ENCODE data around the gene SPOCK1.

SPOCK1 gene

DNA sequence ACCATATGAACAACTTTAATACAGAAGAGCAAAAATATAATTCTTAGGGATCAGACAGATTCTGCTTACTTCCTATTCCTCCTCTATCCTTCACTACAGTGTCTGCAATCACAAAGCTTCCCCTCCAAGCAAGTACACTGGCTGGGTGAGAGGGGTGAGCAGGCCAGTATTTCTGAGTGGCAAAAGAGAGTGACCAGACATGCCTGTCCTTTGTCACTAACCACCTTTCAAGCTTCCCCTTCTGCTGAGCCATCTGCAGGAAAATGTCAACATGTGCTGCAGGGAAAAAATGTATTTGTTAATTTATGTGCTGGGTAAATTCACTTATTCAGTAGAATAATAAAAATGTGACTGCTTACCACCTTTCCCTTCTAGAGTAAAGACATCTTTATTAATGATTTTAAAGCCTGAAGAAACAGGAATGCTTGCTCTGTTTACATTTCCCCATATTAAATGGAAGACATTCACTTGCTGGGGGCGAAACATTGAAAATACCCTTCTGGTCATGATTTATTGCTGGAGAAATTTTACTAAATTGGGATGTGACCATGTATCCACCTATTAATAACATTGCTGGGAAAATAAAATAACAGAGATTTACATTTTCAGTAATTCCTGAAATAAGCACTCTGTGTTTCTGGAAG is 84.9 kb downstream of the SPOCK1 start:
- TF ChIP-seq, protein P1, sequence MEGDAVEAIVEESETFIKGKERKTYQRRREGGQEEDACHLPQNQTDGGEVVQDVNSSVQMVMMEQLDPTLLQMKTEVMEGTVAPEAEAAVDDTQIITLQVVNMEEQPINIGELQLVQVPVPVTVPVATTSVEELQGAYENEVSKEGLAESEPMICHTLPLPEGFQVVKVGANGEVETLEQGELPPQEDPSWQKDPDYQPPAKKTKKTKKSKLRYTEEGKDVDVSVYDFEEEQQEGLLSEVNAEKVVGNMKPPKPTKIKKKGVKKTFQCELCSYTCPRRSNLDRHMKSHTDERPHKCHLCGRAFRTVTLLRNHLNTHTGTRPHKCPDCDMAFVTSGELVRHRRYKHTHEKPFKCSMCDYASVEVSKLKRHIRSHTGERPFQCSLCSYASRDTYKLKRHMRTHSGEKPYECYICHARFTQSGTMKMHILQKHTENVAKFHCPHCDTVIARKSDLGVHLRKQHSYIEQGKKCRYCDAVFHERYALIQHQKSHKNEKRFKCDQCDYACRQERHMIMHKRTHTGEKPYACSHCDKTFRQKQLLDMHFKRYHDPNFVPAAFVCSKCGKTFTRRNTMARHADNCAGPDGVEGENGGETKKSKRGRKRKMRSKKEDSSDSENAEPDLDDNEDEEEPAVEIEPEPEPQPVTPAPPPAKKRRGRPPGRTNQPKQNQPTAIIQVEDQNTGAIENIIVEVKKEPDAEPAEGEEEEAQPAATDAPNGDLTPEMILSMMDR (IDR thresholded peaks at IDR 0.05; ENCODE audit: unreplicated experiment in 3 of 3): no peak
- Mint-ChIP-seq H3K27ac (no peak overlapping the region), H3K4me1 (peaks cover 12% of the 10 kb centered on the region), H3K4me3 (no peak overlapping the region), H3K27me3 (ENCODE audit: low read depth) (peaks cover 3% of the 10 kb centered on the region), H3K36me3 (ENCODE audit: low read depth) (no peaks in the 10 kb centered on the region), H3K9me3 (peaks cover 9% of the 10 kb centered on the region)

DNA sequence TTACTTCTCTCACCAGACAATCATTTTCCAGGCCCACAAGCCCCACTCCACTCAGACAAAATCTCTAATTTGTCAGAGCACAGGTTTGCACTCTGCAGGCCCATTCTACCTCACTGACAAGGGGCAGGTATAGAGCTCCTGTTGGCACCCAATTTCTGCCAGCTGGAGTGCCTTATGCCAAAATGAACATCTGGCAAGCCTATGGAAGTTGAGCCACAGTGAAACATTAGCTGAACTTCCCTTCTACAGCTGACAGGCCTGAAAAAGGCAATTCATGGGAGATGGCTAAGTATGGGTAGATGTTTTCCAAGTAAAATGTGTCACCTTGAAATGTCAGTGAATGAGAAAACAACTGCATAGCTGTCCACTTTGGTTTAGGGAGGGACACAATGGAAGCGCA is 87.0 kb downstream of the SPOCK1 start:
- peaks cover 12% of the 10 kb centered on the region for H3K4me1 Mint-ChIP-seq
- TF ChIP-seq, protein P1 (IDR thresholded peaks at IDR 0.05; ENCODE audit: unreplicated experiment in 3 of 3): no peak
- H3K36me3 Mint-ChIP-seq (ENCODE audit: low read depth): no peaks in the 10 kb centered on the region
- H3K27ac Mint-ChIP-seq: no peak overlapping the region
- no peak overlapping the region for H3K4me3 Mint-ChIP-seq
- peaks cover 7% of the 10 kb centered on the region for H3K27me3 Mint-ChIP-seq (ENCODE audit: low read depth)
- peaks cover 9% of the 10 kb centered on the region for H3K9me3 Mint-ChIP-seq

DNA sequence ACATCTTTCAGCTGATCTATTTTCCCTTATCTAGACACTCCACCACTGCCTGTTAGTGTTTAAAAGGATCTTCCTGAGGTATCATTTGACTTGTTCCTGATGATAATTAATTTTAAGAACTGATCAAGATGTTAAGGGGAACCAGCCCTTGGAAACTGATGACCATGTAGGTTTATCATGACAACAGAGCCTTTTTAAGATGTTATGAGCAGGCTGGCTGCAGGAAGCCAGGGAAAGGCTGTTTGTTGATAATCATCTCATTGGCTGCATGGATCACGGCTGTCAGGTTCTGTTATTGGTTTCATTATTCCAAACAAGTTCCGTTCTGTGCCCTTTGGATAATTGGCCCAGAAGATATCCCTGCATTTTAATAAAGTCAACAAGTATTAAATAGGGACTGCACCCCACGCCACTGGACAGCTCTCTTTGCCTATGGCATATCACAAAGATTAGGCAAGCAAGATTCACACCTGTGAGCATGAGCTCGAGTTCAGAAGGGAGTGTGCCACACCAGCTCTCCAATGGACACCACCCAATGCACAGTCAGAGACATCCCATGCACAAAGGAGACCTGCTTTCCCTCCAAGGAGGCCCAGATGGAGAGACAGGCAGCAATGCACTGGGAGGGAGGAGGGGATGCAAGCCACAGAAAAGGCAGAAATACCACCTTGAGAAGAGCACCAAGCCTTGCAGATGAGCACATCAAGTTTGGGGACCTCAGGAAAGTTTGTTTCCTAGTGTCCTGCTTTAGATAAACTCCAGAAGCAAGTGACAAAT is 88.7 kb downstream of the SPOCK1 start:
- H3K4me1 Mint-ChIP-seq: peaks cover 12% of the 10 kb centered on the region
- H3K27me3 Mint-ChIP-seq (ENCODE audit: low read depth): peaks cover 8% of the 10 kb centered on the region
- no peak overlapping the region for H3K4me3 Mint-ChIP-seq
- H3K36me3 Mint-ChIP-seq (ENCODE audit: low read depth): no peaks in the 10 kb centered on the region
- TF ChIP-seq, protein P1 (IDR thresholded peaks at IDR 0.05; ENCODE audit: unreplicated experiment in 3 of 3): no peak
- peaks cover 5% of the 10 kb centered on the region for H3K9me3 Mint-ChIP-seq
- no peak overlapping the region for H3K27ac Mint-ChIP-seq

DNA sequence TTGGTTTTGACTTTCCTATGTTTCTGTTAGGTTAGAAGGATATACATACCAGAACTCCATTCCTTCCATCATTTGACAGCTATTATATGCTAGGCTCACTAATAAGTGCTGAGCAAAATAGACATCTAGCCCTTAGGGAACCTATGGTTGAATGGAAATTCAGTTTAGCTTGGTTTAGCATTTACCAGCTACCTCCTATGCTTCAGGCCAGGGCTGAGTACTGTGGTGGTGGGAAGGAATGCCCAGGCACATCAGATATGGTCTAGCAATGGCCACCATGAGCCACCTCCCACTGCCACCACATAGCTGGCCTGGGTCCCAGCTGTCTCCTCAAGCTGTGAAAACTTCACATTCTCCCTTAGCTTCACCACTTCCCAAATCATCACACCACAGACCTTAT is 89.4 kb downstream of the SPOCK1 start:
- H3K27me3 Mint-ChIP-seq (ENCODE audit: low read depth): peaks cover 7% of the 10 kb centered on the region
- H3K4me1 Mint-ChIP-seq: peaks cover 7% of the 10 kb centered on the region
- TF ChIP-seq, protein P1 (IDR thresholded peaks at IDR 0.05; ENCODE audit: unreplicated experiment in 3 of 3): no peak
- no peaks in the 10 kb centered on the region for H3K36me3 Mint-ChIP-seq (ENCODE audit: low read depth)
- H3K4me3 Mint-ChIP-seq: no peak overlapping the region
- H3K27ac Mint-ChIP-seq: no peak overlapping the region
- H3K9me3 Mint-ChIP-seq: no peaks in the 10 kb centered on the region

DNA sequence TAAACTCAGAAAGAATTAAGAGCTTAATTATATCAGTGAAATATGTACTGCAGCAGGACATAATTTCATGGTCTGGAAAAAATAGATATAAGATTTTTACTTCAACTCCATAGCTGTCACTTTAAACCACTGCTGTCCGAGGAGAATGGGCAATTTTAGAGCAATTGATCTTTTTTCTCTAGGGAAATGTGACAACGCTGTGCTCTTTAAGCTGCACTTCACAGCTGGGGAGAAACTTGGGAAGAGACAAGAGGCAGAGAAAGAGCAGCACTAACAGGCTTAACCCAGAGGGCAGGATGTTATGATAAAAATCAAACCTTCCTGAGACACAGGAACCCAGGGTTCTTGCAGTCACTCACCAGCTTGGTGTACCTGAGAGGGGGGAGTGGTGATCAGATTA is 92.0 kb downstream of the SPOCK1 start:
- Mint-ChIP-seq H3K27ac (no peak overlapping the region), H3K9me3 (no peaks in the 10 kb centered on the region), H3K4me1 (no peaks in the 10 kb centered on the region), H3K4me3 (no peak overlapping the region), H3K36me3 (ENCODE audit: low read depth) (no peaks in the 10 kb centered on the region), H3K27me3 (ENCODE audit: low read depth) (peaks cover 11% of the 10 kb centered on the region)
- TF ChIP-seq, protein P1 (IDR thresholded peaks at IDR 0.05; ENCODE audit: unreplicated experiment in 3 of 3): no peak
